Measurements from ENCODE around the gene PSMC3. TPM values are rescaled to one million over a fixed set of nuclear protein-coding genes. Genes with fewer than 3 reads are reported as not detected.

Gene PSMC3
- total and polyA plus RNA-seq, 9 of the 15 experiments (the other 6 are each of a cell fraction or from before 2014, with no cell fraction given) = 44.3 to 324 (median 240) TPM

DNA sequence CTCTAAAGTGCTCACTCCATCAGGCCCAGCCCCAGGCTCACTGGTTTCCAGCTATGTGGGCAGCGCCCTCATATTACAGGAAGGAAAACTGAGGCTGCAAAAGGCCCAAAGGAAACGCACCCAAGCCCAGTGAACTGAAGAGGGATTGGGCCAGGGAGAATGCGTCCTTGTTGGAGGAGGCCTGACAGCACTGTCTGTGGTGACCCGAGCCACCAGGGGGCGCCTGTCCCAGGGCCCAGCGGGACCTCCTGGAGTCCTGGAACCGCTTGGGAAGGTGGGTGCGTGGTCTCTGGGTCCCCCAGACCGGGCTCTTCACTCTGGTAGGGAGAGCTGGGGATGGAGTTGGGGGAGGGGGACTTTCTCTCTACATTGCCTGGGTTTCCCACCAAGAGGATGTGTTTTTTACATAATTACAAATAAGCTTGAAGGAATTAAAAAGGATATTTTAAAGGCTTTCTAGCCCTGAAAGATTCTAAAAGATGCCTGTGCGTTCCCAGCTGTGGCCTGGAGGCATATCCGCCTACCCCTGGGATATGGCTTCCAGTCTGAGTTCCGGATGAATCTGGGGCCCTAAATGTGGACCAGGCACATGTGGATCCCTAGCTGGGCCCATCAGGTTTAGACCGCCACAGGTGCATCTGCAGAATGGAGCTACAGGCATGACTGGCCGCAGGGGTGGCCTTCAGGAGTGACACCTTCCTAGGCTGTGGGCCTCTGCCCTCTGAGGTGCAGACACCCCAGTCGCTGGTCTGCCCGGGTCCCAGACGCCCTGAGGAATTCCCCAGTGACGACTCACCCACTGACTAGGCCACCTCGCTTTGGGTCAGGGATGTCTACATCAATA lies 52.1 kb downstream of the PSMC3 start:
- H3K27ac ChIP-seq (ENCODE audit: extremely low read depth, low read depth, low read length) = no peak overlapping the region
- no peak for TF ChIP-seq ZNF561 (CRISPR knock-in tag; conservative IDR thresholded peaks at IDR 0.05)
- TF ChIP-seq PTTG1 (tag; IDR thresholded peaks at IDR 0.05; ENCODE audit: low read depth) = no peak
- TF ChIP-seq ZNF316 (IDR thresholded peaks at IDR 0.05) = no peak
- TF ChIP-seq RB1 (IDR thresholded peaks at IDR 0.05; ENCODE audit: low read depth) = 0 out of 2 replicates have a peak, but pooled peaks have one; percentile 28
- TF ChIP-seq ZNF444 (CRISPR knock-in tag; IDR thresholded peaks at IDR 0.05) = no peak
- TF ChIP-seq, protein P1, sequence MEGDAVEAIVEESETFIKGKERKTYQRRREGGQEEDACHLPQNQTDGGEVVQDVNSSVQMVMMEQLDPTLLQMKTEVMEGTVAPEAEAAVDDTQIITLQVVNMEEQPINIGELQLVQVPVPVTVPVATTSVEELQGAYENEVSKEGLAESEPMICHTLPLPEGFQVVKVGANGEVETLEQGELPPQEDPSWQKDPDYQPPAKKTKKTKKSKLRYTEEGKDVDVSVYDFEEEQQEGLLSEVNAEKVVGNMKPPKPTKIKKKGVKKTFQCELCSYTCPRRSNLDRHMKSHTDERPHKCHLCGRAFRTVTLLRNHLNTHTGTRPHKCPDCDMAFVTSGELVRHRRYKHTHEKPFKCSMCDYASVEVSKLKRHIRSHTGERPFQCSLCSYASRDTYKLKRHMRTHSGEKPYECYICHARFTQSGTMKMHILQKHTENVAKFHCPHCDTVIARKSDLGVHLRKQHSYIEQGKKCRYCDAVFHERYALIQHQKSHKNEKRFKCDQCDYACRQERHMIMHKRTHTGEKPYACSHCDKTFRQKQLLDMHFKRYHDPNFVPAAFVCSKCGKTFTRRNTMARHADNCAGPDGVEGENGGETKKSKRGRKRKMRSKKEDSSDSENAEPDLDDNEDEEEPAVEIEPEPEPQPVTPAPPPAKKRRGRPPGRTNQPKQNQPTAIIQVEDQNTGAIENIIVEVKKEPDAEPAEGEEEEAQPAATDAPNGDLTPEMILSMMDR (IDR thresholded peaks at IDR 0.05 in 2 of 3, conservative IDR thresholded peaks at IDR 0.05 in 1 of 3; ENCODE audit: insufficient read depth in 2 of 3, low read depth in 1 of 3, low read length in 3 of 3) = peak; percentile 86 to 93 (median 93)
- TF ChIP-seq, protein P2, sequence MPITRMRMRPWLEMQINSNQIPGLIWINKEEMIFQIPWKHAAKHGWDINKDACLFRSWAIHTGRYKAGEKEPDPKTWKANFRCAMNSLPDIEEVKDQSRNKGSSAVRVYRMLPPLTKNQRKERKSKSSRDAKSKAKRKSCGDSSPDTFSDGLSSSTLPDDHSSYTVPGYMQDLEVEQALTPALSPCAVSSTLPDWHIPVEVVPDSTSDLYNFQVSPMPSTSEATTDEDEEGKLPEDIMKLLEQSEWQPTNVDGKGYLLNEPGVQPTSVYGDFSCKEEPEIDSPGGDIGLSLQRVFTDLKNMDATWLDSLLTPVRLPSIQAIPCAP (CRISPR knock-in tag; IDR thresholded peaks at IDR 0.05; ENCODE audit: borderline replicate concordance) = no peak
- no peak for TF ChIP-seq PPARD (CRISPR knock-in tag; IDR thresholded peaks at IDR 0.05)
- no peak for TF ChIP-seq CREB1 (IDR thresholded peaks at IDR 0.05)
- no peak for TF ChIP-seq CREB1 (CRISPR knock-in tag; IDR thresholded peaks at IDR 0.05)
- TF ChIP-seq RBM22 (IDR thresholded peaks at IDR 0.05; ENCODE audit: low read depth, low read length, poor library complexity, severe bottlenecking) = no peak
- TF ChIP-seq ZNF24 (IDR thresholded peaks at IDR 0.05) = 0 out of 2 replicates have a peak, but pooled peaks have one; percentile 12
- no peak for TF ChIP-seq CEBPG (CRISPR knock-in tag; IDR thresholded peaks at IDR 0.05)
- no peak for TF ChIP-seq CEBPG (tag; conservative IDR thresholded peaks at IDR 0.05 in 1 of 2, IDR thresholded peaks at IDR 0.05 in 1 of 2)
- TF ChIP-seq NBN (IDR thresholded peaks at IDR 0.05; ENCODE audit: low read depth) = 0 out of 2 replicates have a peak, but pooled peaks have one; percentile 26
- TF ChIP-seq SAFB2 (IDR thresholded peaks at IDR 0.05; ENCODE audit: borderline replicate concordance, low read depth, low read length, severe bottlenecking) = no peak
- TF ChIP-seq ZNF76 (CRISPR knock-in tag; IDR thresholded peaks at IDR 0.05; ENCODE audit: borderline replicate concordance) = no peak

More for the DNA sequence above, 52.1 kb downstream of the PSMC3 start:
- peaks cover 15% of the 10 kb centered on the region; the same call in 1 of the 3 replicates for H3K36me3 ChIP-seq (ENCODE audit: control insufficient read depth, insufficient read depth, low read length)
- H3K4me3 ChIP-seq = no peak overlapping the region
- CTCF ChIA-PET (ENCODE audit: low intra/inter-chr PET ratio) = interaction anchor here (0.7 to 1.9 kb wide), 5 partner anchors 34 to 243 kb away, joined by 3 to 11 read pairs (median 5); partner anchors contain the start of gene SLC39A13
- POLR2A ChIA-PET = interaction anchor here (0.6 to 1.5 kb wide), 5 partner anchors 10 to 180 kb away, joined by 3 to 6 read pairs (median 3); no protein-coding TSS in a partner anchor
- intact Hi-C loops (cut with micrococcal nuclease) = loop anchor here (1.0 to 10.0 kb wide), 3 partner anchors 34 to 241 kb away; partner anchors contain the start of gene SLC39A13
- H3K27me3 ChIP-seq (ENCODE audit: control insufficient read depth in 2 of 2, insufficient read depth in 2 of 2, low read length in 2 of 2) = no peaks in the 10 kb centered on the region
- no peaks in the 10 kb centered on the region for H3K9me1 ChIP-seq (ENCODE audit: control insufficient read depth, insufficient read depth, low read length)
- no peaks in the 10 kb centered on the region for H4K20me1 ChIP-seq (replicated peaks; ENCODE audit: control insufficient read depth, insufficient read depth, low read length)
- peaks cover 26% of the 10 kb centered on the region for H3K79me2 ChIP-seq (ENCODE audit: control insufficient read depth, insufficient read depth, low read length)
- DNase-seq (ENCODE audit: extremely low read depth in 1 of 4, low spot score in 3 of 4) (peak; percentile 81 to 88 (median 85)), ATAC-seq (peak; percentile 72), FAIRE-seq (peak; percentile 75)
- peaks cover 37 to 54% of the 10 kb centered on the region in 2 experiments for H3K4me1 ChIP-seq (replicated peaks in 1 of 2; ENCODE audit: control insufficient read depth in 2 of 2, insufficient read depth in 2 of 2, low read length in 2 of 2)
- H3K9ac ChIP-seq (ENCODE audit: insufficient read depth in 1 of 2, low read depth in 2 of 2, low read length in 2 of 2) = peak overlapping the region in 1 of 2 experiments; percentile 45; a peak in 1 of 4 replicates
- BruUV-seq (replicated peaks) = no TSS peak
- 33% methylated on average over 19 of the region's 19 CpGs for WGBS (ENCODE audit: insufficient coverage, low coverage, missing lambda C conversion rate)
- H3K9me3 ChIP-seq (replicated peaks; ENCODE audit: control insufficient read depth, insufficient read depth, low read depth, low read length) = no peaks in the 10 kb centered on the region
- in situ Hi-C loops (cut with MboI) = loop anchor here (5.0 kb wide), 1 partner anchor 33 kb away; the partner anchor contains the start of gene SLC39A13
- H3K4me2 ChIP-seq (ENCODE audit: insufficient read depth, low read length) = no peak overlapping the region
- H2AFZ ChIP-seq (ENCODE audit: low read depth, low read length) = peak overlapping the region; percentile 64
